ENCODE results near the gene RHPN2. TPM values are rescaled to one million over a fixed set of nuclear protein-coding genes. Genes with fewer than 3 reads are reported as not detected.

RHPN2 gene
- total and polyA plus RNA-seq, 2 of the 8 experiments (the other 6 are each of a cell fraction or from before 2014, with no cell fraction given), result 22.8 to 31.1 TPM

- Histone ChIP-seq H2BK120ac (replicated peaks; ENCODE audit: low read depth, low read length) (no peak overlapping the region), H3K9ac (replicated peaks in 1 of 4; ENCODE audit: extremely low read depth in 1 of 4, low read depth in 3 of 4, low read length in 3 of 4) (no peak overlapping the region), H3K9me3 (ENCODE audit: insufficient read depth in 2 of 2, low read depth in 1 of 2, low read length in 1 of 2) (no peaks in the 10 kb centered on the region), H3K4me1 (replicated peaks in 1 of 4; ENCODE audit: control insufficient read depth in 3 of 4, insufficient read depth in 4 of 4, low read length in 3 of 4) (peaks cover 0 to 4% (median 0%) of the 10 kb centered on the region in 4 experiments; a peak in 1 of 7 replicates), H3K79me2 (ENCODE audit: control insufficient read depth in 1 of 2, insufficient read depth in 2 of 2, low read length in 2 of 2) (peaks cover 8 to 65% of the 10 kb centered on the region in 2 experiments), H3K27ac (ENCODE audit: low read depth, low read length) (no peak overlapping the region), H3K27me3 (replicated peaks in 1 of 4; ENCODE audit: control insufficient read depth in 3 of 4, extremely low read depth in 1 of 4, insufficient read depth in 3 of 4, low read length in 3 of 4) (peaks cover 0 to 4% (median 3%) of the 10 kb centered on the region in 4 experiments; a peak in 4 of 7 replicates), H2AK5ac (ENCODE audit: low read depth, low read length) (no peak overlapping the region), H2BK15ac (ENCODE audit: low read length) (no peak overlapping the region), H3K18ac (ENCODE audit: extremely low read depth, low read length) (no peak overlapping the region), H3K23ac (ENCODE audit: insufficient read length) (no peak overlapping the region), H4K20me1 (replicated peaks in 1 of 2; ENCODE audit: control insufficient read depth in 1 of 2, insufficient read depth in 2 of 2, low read length in 2 of 2) (peaks cover 3 to 11% of the 10 kb centered on the region in 2 experiments), H3K4ac (replicated peaks; ENCODE audit: insufficient read length, low read depth, low read length) (no peak overlapping the region), H3K4me2 (ENCODE audit: insufficient read depth in 1 of 2, low read depth in 2 of 2, low read length in 2 of 2) (no peak overlapping the region), H3K23me2 (ENCODE audit: low read depth, low read length) (peaks cover 3% of the 10 kb centered on the region; the same call in 1 of the 2 replicates), H2AFZ (ENCODE audit: low read length) (no peak overlapping the region), H2BK12ac (ENCODE audit: low read depth, low read length) (no peak overlapping the region), H3K79me1 (ENCODE audit: low read depth, low read length) (peaks cover 10% of the 10 kb centered on the region; the same call in 1 of the 2 replicates), H4K5ac (ENCODE audit: insufficient read length, low read depth, low read length) (no peak overlapping the region), H2BK20ac (ENCODE audit: low read length) (no peak overlapping the region), H4K8ac (ENCODE audit: extremely low read depth, insufficient read depth, low read length) (no peak overlapping the region), H3K4me3 (ENCODE audit: extremely low read depth in 1 of 4, insufficient read depth in 2 of 4, low read depth in 3 of 4, low read length in 4 of 4) (no peak overlapping the region), H3K56ac (replicated peaks; ENCODE audit: insufficient read length, low read depth, low read length) (no peak overlapping the region), H3K36me3 (ENCODE audit: control insufficient read depth in 2 of 4, insufficient read depth in 4 of 4, low read length in 3 of 4) (no peaks in the 10 kb centered on the region), H3K14ac (ENCODE audit: insufficient read length) (no peak overlapping the region), H4K91ac (replicated peaks; ENCODE audit: insufficient read length, low read length) (no peak overlapping the region), H2BK5ac (ENCODE audit: low read depth, low read length) (no peak overlapping the region)
- 92% methylated on average over 5 of the region's 5 CpGs; no CpG with 5 or more reads in 1 of the 2 experiments for WGBS, 2 experiments (ENCODE audit: extremely low coverage in 1 of 2, insufficient coverage in 1 of 2, insufficient read length in 1 of 2, insufficient replicate concordance in 2 of 2, low coverage in 1 of 2, low lambda C conversion rate in 2 of 2, missing lambda C conversion rate in 1 of 2)
- CTCF ChIA-PET (ENCODE audit: partially characterized antibody), result interaction anchor here (0.9 kb wide), 2 partner anchors 38 to 61 kb away, joined by 3 read pairs; no protein-coding TSS in a partner anchor
- POLR2A ChIA-PET (ENCODE audit: partially characterized antibody), result interaction anchor here (1.0 to 1.8 kb wide), 2 partner anchors 13 to 20 kb away, joined by 3 to 6 read pairs; partner anchors contain the start of gene GPATCH1
- no peak for DNase-seq (ENCODE audit: low read depth in 1 of 2, low spot score in 2 of 2)
- no peak for FAIRE-seq
- TF ChIP-seq YY1 (IDR thresholded peaks at IDR 0.05; ENCODE audit: low read depth, low read length), result no peak
- no peak for TF ChIP-seq ASH2L (IDR thresholded peaks at IDR 0.05; ENCODE audit: low read length)
- no peak for TF ChIP-seq SAP30 (IDR thresholded peaks at IDR 0.05; ENCODE audit: insufficient read depth, insufficient replicate concordance, low read length)
- no peak for TF ChIP-seq SRF (IDR thresholded peaks at IDR 0.05; ENCODE audit: low read depth, low read length)
- no peak for TF ChIP-seq TBP (IDR thresholded peaks at IDR 0.05; ENCODE audit: low read depth, low read length)
- TF ChIP-seq SIRT6 (IDR thresholded peaks at IDR 0.05; ENCODE audit: low read length), result no peak
- no peak for TF ChIP-seq ATF3 (IDR thresholded peaks at IDR 0.05; ENCODE audit: insufficient read depth, low read depth, low read length)
- no peak for TF ChIP-seq HDAC2 (IDR thresholded peaks at IDR 0.05; ENCODE audit: borderline replicate concordance in 1 of 2, low read depth in 2 of 2, low read length in 2 of 2)
- TF ChIP-seq BACH1 (IDR thresholded peaks at IDR 0.05; ENCODE audit: low read length), result no peak
- TF ChIP-seq FOSL1 (IDR thresholded peaks at IDR 0.05; ENCODE audit: insufficient read depth, low read depth, low read length), result no peak
- no peak for TF ChIP-seq SIN3A (conservative IDR thresholded peaks at IDR 0.05 in 1 of 2, IDR thresholded peaks at IDR 0.05 in 1 of 2; ENCODE audit: low read depth in 1 of 2, low read length in 2 of 2)
- TF ChIP-seq RXRA (IDR thresholded peaks at IDR 0.05; ENCODE audit: insufficient read depth, low read depth, low read length), result no peak
- no peak for TF ChIP-seq CBX5 (IDR thresholded peaks at IDR 0.05; ENCODE audit: low read depth, low read length)
These were observed 4.1 kb downstream of the RHPN2 start for GRCh38 chr19:33060586-33060985.
